Type B pancreatic cell (in vitro differentiated cells): ENCODE data around the gene EFCAB6. TPM values are rescaled to one million over a fixed set of nuclear protein-coding genes. Genes with fewer than 3 reads are reported as not detected.

Experiments
- DNase-seq: peaks from one replicate; pipeline ENCODE4 v3.0.0; 2021; ENCODE audit warnings: mixed read lengths; ENCODE audit not compliant: unreplicated experiment; ENCODE audit errors: extremely low spot score
- H3K27ac Mint-ChIP-seq: 2 replicates; pipeline ENCODE4 v1.8.0; 2021; ENCODE audit warnings: mild to moderate bottlenecking, mixed read lengths
- H3K27me3 Mint-ChIP-seq: 2 replicates; pipeline ENCODE4 v1.8.0; 2021; ENCODE audit warnings: mixed read lengths
- H3K36me3 Mint-ChIP-seq: 2 replicates; pipeline ENCODE4 v1.8.0; 2021; ENCODE audit warnings: mixed read lengths
- H3K4me1 Mint-ChIP-seq: one replicate; pipeline ENCODE4 v1.8.0; 2021; ENCODE audit warnings: mixed read lengths; ENCODE audit not compliant: unreplicated experiment
- H3K4me3 Mint-ChIP-seq: 2 replicates; pipeline ENCODE4 v1.8.0; 2021; ENCODE audit warnings: mild to moderate bottlenecking, mixed read lengths
- H3K9me3 Mint-ChIP-seq: 2 replicates; pipeline ENCODE4 v1.8.0; 2021; ENCODE audit warnings: mixed read lengths
- total RNA-seq: library from RNA; stranded (reverse); gene quantifications from 2 replicates; pipeline ENCODE4 v1.2.1, GENCODE V29; 2021; ENCODE audit warnings: low replicate concordance
- TF ChIP-seq, protein P1 (sequence below): fragments of 200-600 bp; sonication (generic); conservative IDR thresholded peaks from 2 replicates; pipeline ENCODE4 v1.5.0; 2021; ENCODE audit warnings: antibody characterized with exemption, mild to moderate bottlenecking

The EFCAB6 gene
- total RNA-seq, 1 donor from 2014 or later, result 5.3 TPM

DNA sequence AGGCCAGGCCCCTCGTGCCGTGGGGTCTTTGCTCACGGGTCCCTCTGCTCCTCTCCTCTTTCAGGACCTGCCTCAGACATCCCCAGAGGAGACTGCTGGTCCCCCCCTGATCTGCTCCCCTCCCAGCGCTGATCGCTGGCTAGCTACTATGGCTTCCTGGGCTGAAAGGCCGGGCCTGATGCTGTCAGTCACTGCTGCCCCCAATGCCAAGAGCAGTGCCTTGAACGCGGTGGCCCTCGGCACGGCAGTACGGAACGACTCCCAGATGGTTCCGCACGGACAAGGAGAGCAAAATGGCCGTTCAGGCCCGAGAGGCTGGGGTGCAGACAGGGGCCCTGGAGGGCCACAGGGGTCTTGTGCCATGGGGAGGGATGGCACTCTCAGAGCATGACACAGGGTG lies 28.7 kb upstream of the EFCAB6 start:
- Mint-ChIP-seq H3K36me3 (no peaks in the 10 kb centered on the region), H3K4me3 (no peak overlapping the region), H3K9me3 (no peaks in the 10 kb centered on the region), H3K4me1 (peaks cover 11% of the 10 kb centered on the region), H3K27ac (no peak overlapping the region), H3K27me3 (no peaks in the 10 kb centered on the region)
- TF ChIP-seq, protein P1, sequence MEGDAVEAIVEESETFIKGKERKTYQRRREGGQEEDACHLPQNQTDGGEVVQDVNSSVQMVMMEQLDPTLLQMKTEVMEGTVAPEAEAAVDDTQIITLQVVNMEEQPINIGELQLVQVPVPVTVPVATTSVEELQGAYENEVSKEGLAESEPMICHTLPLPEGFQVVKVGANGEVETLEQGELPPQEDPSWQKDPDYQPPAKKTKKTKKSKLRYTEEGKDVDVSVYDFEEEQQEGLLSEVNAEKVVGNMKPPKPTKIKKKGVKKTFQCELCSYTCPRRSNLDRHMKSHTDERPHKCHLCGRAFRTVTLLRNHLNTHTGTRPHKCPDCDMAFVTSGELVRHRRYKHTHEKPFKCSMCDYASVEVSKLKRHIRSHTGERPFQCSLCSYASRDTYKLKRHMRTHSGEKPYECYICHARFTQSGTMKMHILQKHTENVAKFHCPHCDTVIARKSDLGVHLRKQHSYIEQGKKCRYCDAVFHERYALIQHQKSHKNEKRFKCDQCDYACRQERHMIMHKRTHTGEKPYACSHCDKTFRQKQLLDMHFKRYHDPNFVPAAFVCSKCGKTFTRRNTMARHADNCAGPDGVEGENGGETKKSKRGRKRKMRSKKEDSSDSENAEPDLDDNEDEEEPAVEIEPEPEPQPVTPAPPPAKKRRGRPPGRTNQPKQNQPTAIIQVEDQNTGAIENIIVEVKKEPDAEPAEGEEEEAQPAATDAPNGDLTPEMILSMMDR, result no peak
- no peak for DNase-seq

DNA sequence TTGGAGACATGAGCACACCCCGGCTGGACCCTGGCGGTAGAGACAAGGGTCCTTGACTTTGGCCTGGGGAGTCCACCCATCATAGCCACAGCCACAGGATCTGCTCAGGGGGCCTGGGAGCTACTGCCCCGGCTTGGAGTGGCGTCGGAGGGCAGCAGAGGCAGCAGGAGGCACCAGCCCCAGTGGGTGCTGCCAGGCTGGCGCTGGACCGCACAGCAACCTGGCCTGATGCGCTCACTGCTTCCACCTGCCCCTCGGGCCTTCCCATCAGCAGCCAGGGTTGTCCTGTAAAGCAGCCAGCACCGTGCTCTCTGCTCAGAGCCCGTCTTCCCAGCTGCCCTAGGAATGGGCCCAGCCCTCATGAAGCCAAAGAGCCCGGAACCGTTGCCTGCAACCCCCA lies 28.3 kb upstream of the EFCAB6 start:
- no peak overlapping the region for H3K27ac Mint-ChIP-seq
- H3K9me3 Mint-ChIP-seq, result no peaks in the 10 kb centered on the region
- DNase-seq, result no peak
- TF ChIP-seq, protein P1, result no peak
- H3K36me3 Mint-ChIP-seq, result no peaks in the 10 kb centered on the region
- H3K4me3 Mint-ChIP-seq, result no peak overlapping the region
- H3K27me3 Mint-ChIP-seq, result no peaks in the 10 kb centered on the region
- peaks cover 7% of the 10 kb centered on the region for H3K4me1 Mint-ChIP-seq

DNA sequence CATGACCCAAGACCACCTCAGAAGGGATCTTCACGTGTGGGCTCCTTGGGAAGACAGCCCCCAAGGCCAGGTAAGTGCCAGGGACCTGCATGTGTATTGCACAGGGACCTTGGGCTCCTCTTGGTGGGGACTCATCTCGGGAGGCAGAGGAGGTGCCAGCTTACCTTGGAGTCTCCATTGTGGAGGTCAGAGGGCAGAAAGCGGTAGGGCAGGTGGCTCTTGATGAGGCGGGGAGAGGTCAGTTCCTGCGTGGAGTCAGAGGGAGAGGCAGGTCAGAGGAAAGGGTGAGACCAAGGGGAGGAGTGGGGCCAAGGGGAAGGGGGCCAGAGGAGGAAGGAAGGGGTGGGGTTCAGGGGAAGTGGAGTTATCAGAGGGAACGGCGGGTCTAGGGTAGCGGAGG lies 27.7 kb upstream of the EFCAB6 start:
- H3K4me3 Mint-ChIP-seq, result no peak overlapping the region
- peaks cover 6% of the 10 kb centered on the region for H3K4me1 Mint-ChIP-seq
- TF ChIP-seq, protein P1, result no peak

DNA sequence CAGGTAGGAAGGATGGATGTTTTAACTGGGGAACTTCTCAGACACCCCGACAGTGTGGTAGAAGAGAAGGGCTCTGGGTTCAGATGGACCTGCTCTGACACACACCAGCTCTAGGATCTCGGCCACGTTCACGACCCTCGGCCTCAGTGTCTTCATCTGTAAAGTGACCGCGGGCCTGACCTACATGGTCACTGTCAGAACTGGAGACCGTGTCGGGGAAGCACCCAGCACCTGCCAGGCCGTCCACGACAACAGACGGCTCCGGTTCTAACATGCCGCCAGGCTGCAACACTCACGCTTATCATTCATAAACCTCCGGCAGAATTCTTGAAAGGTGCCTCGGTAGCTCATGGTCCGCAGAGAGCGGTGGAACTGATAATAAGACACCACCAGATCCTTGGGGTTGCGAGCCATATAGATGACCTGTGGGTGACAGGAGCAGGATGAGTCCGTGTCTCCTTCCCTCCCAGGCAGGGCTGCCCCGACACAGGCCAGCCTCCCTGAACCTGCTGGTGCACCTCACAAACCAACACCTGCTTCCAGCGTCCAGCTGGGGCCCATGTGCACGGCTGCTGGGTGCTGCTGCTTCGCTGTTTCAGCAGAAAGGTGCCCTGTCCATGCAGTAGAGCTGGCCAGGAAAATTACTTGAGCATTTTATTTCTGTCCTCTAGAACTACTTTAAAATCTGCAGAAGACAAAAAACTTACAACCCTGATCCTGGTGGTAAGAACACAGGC lies 26.6 kb upstream of the EFCAB6 start:
- Mint-ChIP-seq H3K9me3 (no peaks in the 10 kb centered on the region), H3K27ac (peak overlapping the region; percentile 53), H3K36me3 (no peaks in the 10 kb centered on the region), H3K4me3 (no peak overlapping the region), H3K4me1 (peaks cover 3% of the 10 kb centered on the region), H3K27me3 (no peaks in the 10 kb centered on the region)
- TF ChIP-seq, protein P1, result no peak
- DNase-seq, result no peak

More for the DNA sequence above, 27.7 kb upstream of the EFCAB6 start:
- Mint-ChIP-seq H3K27ac (no peak overlapping the region), H3K9me3 (no peaks in the 10 kb centered on the region), H3K27me3 (no peaks in the 10 kb centered on the region), H3K36me3 (no peaks in the 10 kb centered on the region)
- no peak for DNase-seq

DNA sequence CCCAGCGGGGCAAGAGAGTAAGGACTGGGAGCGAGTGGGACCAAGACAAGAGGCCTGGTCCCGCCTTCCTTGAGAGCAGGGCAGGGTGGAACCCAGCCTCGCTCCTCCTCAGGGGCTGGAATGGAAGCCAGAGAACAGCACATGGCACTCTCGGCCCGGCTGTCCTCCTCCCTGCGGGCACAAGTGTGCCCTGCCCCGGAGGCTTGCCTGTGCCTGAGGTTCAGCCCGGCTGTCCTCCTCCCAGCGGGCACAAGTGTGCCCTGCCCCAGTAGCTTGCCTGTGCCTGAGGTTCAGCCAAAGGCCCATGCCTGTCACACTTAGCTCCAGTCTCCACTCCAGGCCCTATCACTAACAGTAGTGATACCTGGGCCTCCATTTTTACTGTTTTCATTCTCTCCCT lies 26.1 kb upstream of the EFCAB6 start:
- DNase-seq, result no peak
- Mint-ChIP-seq H3K27ac (peak overlapping the region; percentile 53), H3K4me1 (no peaks in the 10 kb centered on the region), H3K4me3 (no peak overlapping the region), H3K27me3 (no peaks in the 10 kb centered on the region), H3K9me3 (no peaks in the 10 kb centered on the region), H3K36me3 (no peaks in the 10 kb centered on the region)
- TF ChIP-seq, protein P1, result no peak
